Measurements from ENCODE around the gene RAX2. TPM values are rescaled to one million over a fixed set of nuclear protein-coding genes. Genes with fewer than 3 reads are reported as not detected.

RAX2 gene
- total RNA-seq, 1 donor from 2014 or later = not detected

GRCh38 chr19:3721887-3722442 is 50.1 kb downstream of the RAX2 start:
- Mint-ChIP-seq H3K9me3 (ENCODE audit: low read depth) (no peaks in the 10 kb centered on the region), H3K4me1 (ENCODE audit: low read depth) (peaks cover 7% of the 10 kb centered on the region), H3K36me3 (ENCODE audit: insufficient read depth) (no peaks in the 10 kb centered on the region), H3K4me3 (ENCODE audit: low read depth) (peak overlapping the region; percentile 80), H3K27me3 (no peaks in the 10 kb centered on the region), H3K27ac (peak overlapping the region; percentile 86)
- DNase-seq (ENCODE audit: low spot score, unreplicated experiment) = no peak
- no peak for TF ChIP-seq CTCF (IDR thresholded peaks at IDR 0.05; ENCODE audit: unreplicated experiment)

GRCh38 chr19:3721131-3721886 is 50.7 kb downstream of the RAX2 start:
- DNase-seq (ENCODE audit: low spot score, unreplicated experiment) = peak; percentile 97
- H3K9me3 Mint-ChIP-seq (ENCODE audit: low read depth) = no peaks in the 10 kb centered on the region
- H3K4me1 Mint-ChIP-seq (ENCODE audit: low read depth) = peaks cover 7% of the 10 kb centered on the region
- H3K36me3 Mint-ChIP-seq (ENCODE audit: insufficient read depth) = no peaks in the 10 kb centered on the region
- H3K27me3 Mint-ChIP-seq = no peaks in the 10 kb centered on the region
- TF ChIP-seq CTCF (IDR thresholded peaks at IDR 0.05; ENCODE audit: unreplicated experiment) = no peak
- peak overlapping the region; percentile 80 for H3K4me3 Mint-ChIP-seq (ENCODE audit: low read depth)
- H3K27ac Mint-ChIP-seq = no peak overlapping the region

- Mint-ChIP-seq H3K27ac (no peak overlapping the region), H3K27me3 (no peaks in the 10 kb centered on the region), H3K4me3 (ENCODE audit: low read depth) (no peak overlapping the region), H3K9me3 (ENCODE audit: low read depth) (no peaks in the 10 kb centered on the region), H3K4me1 (ENCODE audit: low read depth) (peaks cover 7% of the 10 kb centered on the region), H3K36me3 (ENCODE audit: insufficient read depth) (no peaks in the 10 kb centered on the region)
- TF ChIP-seq CTCF (IDR thresholded peaks at IDR 0.05; ENCODE audit: unreplicated experiment) = no peak
- no peak for DNase-seq (ENCODE audit: low spot score, unreplicated experiment)
Measured at GRCh38 chr19:3720349-3720917, 51.6 kb downstream of the RAX2 start.

- Mint-ChIP-seq H3K9me3 (ENCODE audit: low read depth) (no peaks in the 10 kb centered on the region), H3K4me3 (ENCODE audit: low read depth) (no peak overlapping the region)
Measured at GRCh38 chr19:3719868-3720267, 52.2 kb downstream of the RAX2 start.

More at GRCh38 chr19:3719868-3720267, 52.2 kb downstream of the RAX2 start:
- TF ChIP-seq CTCF (IDR thresholded peaks at IDR 0.05; ENCODE audit: unreplicated experiment) = no peak
- no peaks in the 10 kb centered on the region for H3K36me3 Mint-ChIP-seq (ENCODE audit: insufficient read depth)
- peaks cover 7% of the 10 kb centered on the region for H3K4me1 Mint-ChIP-seq (ENCODE audit: low read depth)
- no peaks in the 10 kb centered on the region for H3K27me3 Mint-ChIP-seq
- no peak for DNase-seq (ENCODE audit: low spot score, unreplicated experiment)
- H3K27ac Mint-ChIP-seq = no peak overlapping the region

Other genes starting within 250 kb of the RAX2 start
- 3.8 and 4.0 TPM in 2 replicates for gene TEKTIP1, start 233.1 kb downstream of the RAX2 start, total RNA-seq
- gene MFSD12, start 214.6 kb downstream of the RAX2 start, total RNA-seq = 71.5 and 75.1 TPM in 2 replicates
- 72.8 and 79.7 TPM in 2 replicates for gene HMG20B, start 199.3 kb downstream of the RAX2 start, total RNA-seq
- not detected in 2 replicates for gene GIPC3, start 186.8 kb downstream of the RAX2 start, total RNA-seq
- gene TBXA2R, start 165.4 kb downstream of the RAX2 start, total RNA-seq = not detected in 2 replicates
- gene CACTIN, start 145.4 kb downstream of the RAX2 start, total RNA-seq = 33.4 and 43.9 TPM in 2 replicates
- gene PIP5K1C, start 71.8 kb downstream of the RAX2 start, total RNA-seq = 49.7 and 51.7 TPM in 2 replicates
- gene TJP3, start 63.8 kb downstream of the RAX2 start, total RNA-seq = 36.3 and 40.7 TPM in 2 replicates
- 31.4 and 33.3 TPM in 2 replicates for gene APBA3, start 10.5 kb downstream of the RAX2 start, total RNA-seq
- 38.6 and 39.8 TPM in 2 replicates for gene MRPL54, start 9.5 kb downstream of the RAX2 start, total RNA-seq
- 1.8 TPM in 2 replicates for gene MATK, start 14.2 kb upstream of the RAX2 start, total RNA-seq
- 3.5 and 3.9 TPM in 2 replicates for gene ZFR2, start 96.8 kb upstream of the RAX2 start, total RNA-seq
- 0.43 and 1.1 TPM in 2 replicates for gene ATCAY, start 108.5 kb upstream of the RAX2 start, total RNA-seq
- 1.4 and 2.3 TPM in 2 replicates for gene NMRK2, start 160.8 kb upstream of the RAX2 start, total RNA-seq
- gene DAPK3, start 198.9 kb upstream of the RAX2 start, total RNA-seq = 105 and 106 TPM in 2 replicates
- 3,028 and 3,054 TPM in 2 replicates for gene EEF2, start 213.2 kb upstream of the RAX2 start, total RNA-seq
- 55.3 and 56.3 TPM in 2 replicates for gene PIAS4, start 235.5 kb upstream of the RAX2 start, total RNA-seq

Data from progenitor cell of endocrine pancreas (in vitro differentiated cells).